ENCODE results near the gene TTBK2.
"Not testable (repeated sequence)": the region's sequence is repeated elsewhere in the genome, so short reads cannot be mapped to it uniquely, and the experiment has no call there.

TTBK2 gene

GRCh38 chr15:42920519-42921341 is at the start of gene TTBK2:
TTBK2 (minus strand) TSS chr15:42920778; CDS start chr15:42878617, 42,161 bp downstream.
- peak; percentile 95 for DNase-seq (ENCODE audit: low spot score)

DNA sequence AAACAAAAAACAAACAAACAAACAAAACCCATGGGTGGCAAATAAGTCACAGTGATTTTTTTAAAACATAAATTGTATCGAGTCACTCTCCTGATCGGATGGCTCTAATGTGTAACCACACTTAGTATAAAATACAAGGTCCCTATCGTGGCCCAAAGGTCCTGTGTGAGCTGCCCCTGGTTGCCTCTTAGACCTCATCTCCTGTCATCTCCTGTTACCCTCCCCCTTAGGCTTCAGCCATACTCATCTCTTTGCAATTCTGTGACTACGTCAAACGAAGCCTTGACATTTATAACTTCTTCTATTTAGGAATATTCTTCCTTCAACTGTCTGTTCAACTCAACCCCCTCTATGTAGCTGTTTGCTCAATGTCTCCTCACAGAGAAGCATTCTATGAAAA is 43.9 kb upstream of the TTBK2 start:
- no peak for TF ChIP-seq CTCF (IDR thresholded peaks at IDR 0.05; ENCODE audit: extremely low read depth, missing control alignments)
- DNase-seq (ENCODE audit: low spot score): no peak

More at GRCh38 chr15:42920519-42921341, at the start of gene TTBK2:
- TF ChIP-seq CTCF (IDR thresholded peaks at IDR 0.05; ENCODE audit: extremely low read depth, missing control alignments): no peak

GRCh38 chr15:42955518-42955917 is 34.9 kb upstream of the TTBK2 start:
- DNase-seq (ENCODE audit: low spot score): no peak
- no peak for TF ChIP-seq CTCF (IDR thresholded peaks at IDR 0.05; ENCODE audit: extremely low read depth, missing control alignments)

DNA sequence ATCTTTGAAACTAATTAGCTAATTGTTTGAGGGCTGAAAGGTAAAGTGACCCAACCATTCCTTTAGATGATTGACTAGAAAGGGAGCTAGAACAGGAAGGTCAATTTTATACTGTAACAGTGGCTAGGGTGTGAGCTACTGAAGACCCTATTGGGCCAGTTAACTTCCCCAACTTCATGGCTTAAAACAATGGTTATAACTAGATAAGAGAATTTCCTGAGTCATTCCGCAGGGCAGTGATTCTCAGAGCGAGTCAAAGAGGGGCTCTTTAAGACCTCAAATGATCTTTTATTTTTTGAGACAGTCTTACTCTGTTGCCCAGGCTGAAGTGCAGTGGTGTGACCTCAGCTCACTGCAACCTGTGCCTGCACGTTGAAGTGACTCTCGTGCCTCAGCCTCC is 33.7 kb upstream of the TTBK2 start:
- TF ChIP-seq CTCF (IDR thresholded peaks at IDR 0.05; ENCODE audit: extremely low read depth, missing control alignments): no peak

DNA sequence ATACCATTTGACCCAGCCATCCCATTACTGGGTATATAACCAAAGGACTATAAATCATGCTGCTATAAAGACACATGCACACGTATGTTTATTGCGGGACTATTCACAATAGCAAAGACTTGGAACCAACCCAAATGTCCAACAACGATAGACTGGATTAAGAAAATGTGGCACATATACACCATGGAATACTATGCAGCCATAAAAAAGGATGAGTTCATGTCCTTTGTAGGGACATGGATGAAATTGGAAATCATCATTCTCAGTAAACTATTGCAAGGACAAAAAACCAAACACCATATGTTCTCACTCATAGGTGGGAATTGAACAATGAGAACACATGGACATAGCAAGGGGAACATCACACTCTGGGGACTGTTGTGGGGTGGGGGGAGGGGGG is 28.3 kb upstream of the TTBK2 start:
- DNase-seq (ENCODE audit: low spot score): not testable (repeated sequence)

More for the DNA sequence above, 33.7 kb upstream of the TTBK2 start:
- no peak for DNase-seq (ENCODE audit: low spot score)

- TF ChIP-seq CTCF (IDR thresholded peaks at IDR 0.05; ENCODE audit: extremely low read depth, missing control alignments): no peak
- DNase-seq (ENCODE audit: low spot score): no peak
Observed at GRCh38 chr15:42940527-42940926, 19.9 kb upstream of the TTBK2 start.

DNA sequence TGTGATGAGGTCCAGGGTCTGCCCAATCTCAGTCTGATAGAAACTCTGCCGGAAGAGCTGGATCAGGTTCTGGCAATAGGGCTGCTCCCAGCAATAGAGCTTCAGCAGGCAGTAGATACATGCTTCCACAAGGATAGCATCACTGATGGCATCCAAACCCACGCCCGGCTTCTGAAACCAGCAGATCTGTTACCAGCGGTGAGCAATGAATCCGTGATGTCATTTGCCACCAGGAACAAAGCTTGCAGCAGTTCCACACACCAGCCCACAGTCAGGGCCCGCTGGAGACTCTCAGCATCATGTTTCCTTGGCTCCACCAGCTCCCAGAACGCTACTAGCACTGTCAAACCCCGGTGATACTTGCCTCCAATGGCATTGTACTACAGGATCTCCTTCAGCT is 19.3 kb upstream of the TTBK2 start:
- no peak for TF ChIP-seq CTCF (IDR thresholded peaks at IDR 0.05; ENCODE audit: extremely low read depth, missing control alignments)
- DNase-seq (ENCODE audit: low spot score): no peak

DNA sequence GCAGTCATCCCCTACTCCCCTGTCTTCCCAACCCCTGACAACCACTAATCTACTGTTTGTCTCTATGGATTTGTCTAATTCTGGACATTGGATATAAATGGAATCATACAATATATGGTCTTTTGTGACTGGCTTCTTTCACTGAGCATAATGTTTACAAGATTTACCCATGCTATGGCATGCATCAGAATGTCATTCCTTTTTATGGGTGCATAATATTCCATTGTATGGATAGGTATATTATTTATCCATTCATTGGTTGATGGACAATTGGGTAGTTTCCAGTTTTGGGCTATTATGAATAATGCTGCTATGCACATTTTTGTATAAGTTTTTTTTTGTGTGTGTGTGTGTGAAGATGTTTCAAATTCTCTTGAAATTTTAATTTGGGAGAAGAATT is 16.6 kb upstream of the TTBK2 start:
- no peak for TF ChIP-seq CTCF (IDR thresholded peaks at IDR 0.05; ENCODE audit: extremely low read depth, missing control alignments)

More for the DNA sequence above, 16.6 kb upstream of the TTBK2 start:
- DNase-seq (ENCODE audit: low spot score): no peak
